Naive B cell (primary cell): ENCODE data around the gene PNLIPRP1. TPM values are rescaled to one million over a fixed set of nuclear protein-coding genes. Genes with fewer than 3 reads are reported as not detected.

Experiments
- ATAC-seq, 2 donors: fragments of 150-1000 bp; cut with Tn5 transposase; 2 replicates each; pipeline ENCODE4 v1.10.0; 2021; ENCODE audit warnings: low read depth in 2 of 2, mild to moderate bottlenecking in 2 of 2, moderate library complexity in 2 of 2
- DNase-seq: peaks from one replicate; pipeline ENCODE4 v3.0.0; 2022
- H3K27ac Mint-ChIP-seq, 6 donors: one replicate each; pipeline ENCODE4 v1.8.0; 2020 to 2022; ENCODE audit warnings: mild to moderate bottlenecking in 6 of 6, mixed read lengths in 6 of 6, moderate library complexity in 5 of 6, inconsistent platforms in 2 of 6
- H3K27me3 Mint-ChIP-seq, 3 donors: one replicate each; pipeline ENCODE4 v1.8.0; 2021 to 2022; ENCODE audit warnings: mixed read lengths in 3 of 3, mild to moderate bottlenecking in 1 of 3
- H3K36me3 Mint-ChIP-seq, 2 donors: one replicate each; pipeline ENCODE4 v1.8.0; 2020 to 2022; ENCODE audit warnings: mixed read lengths in 2 of 2, inconsistent platforms in 1 of 2, mild to moderate bottlenecking in 1 of 2
- H3K4me1 Mint-ChIP-seq, 3 donors: one replicate each; pipeline ENCODE4 v1.8.0; 2020 to 2022; ENCODE audit warnings: mixed read lengths in 3 of 3, inconsistent platforms in 1 of 3, mild to moderate bottlenecking in 1 of 3, moderate library complexity in 1 of 3
- H3K4me3 Mint-ChIP-seq, 8 donors: one replicate each; pipeline ENCODE4 v1.8.0; 2020 to 2022; ENCODE audit warnings: mild to moderate bottlenecking in 8 of 8, mixed read lengths in 8 of 8, moderate library complexity in 8 of 8, inconsistent platforms in 2 of 8
- H3K9me3 Mint-ChIP-seq, 7 donors: one replicate each; pipeline ENCODE4 v1.8.0; 2020 to 2022; ENCODE audit warnings: mixed read lengths in 7 of 7, mild to moderate bottlenecking in 5 of 7, inconsistent platforms in 2 of 7, moderate library complexity in 1 of 7
- polyA plus RNA-seq, 6 donors: library from polyadenylated mRNA; unstranded; fragments of 300-500 nt; fragmentation: Illumina TruSeq; gene quantifications; one replicate each; pipeline ENCODE4 v1.2.3, GENCODE V29; 2021; ENCODE audit warnings: low read depth in 6 of 6

The PNLIPRP1 gene
- polyA plus RNA-seq, 6 donors from 2014 or later, result not detected

DNA sequence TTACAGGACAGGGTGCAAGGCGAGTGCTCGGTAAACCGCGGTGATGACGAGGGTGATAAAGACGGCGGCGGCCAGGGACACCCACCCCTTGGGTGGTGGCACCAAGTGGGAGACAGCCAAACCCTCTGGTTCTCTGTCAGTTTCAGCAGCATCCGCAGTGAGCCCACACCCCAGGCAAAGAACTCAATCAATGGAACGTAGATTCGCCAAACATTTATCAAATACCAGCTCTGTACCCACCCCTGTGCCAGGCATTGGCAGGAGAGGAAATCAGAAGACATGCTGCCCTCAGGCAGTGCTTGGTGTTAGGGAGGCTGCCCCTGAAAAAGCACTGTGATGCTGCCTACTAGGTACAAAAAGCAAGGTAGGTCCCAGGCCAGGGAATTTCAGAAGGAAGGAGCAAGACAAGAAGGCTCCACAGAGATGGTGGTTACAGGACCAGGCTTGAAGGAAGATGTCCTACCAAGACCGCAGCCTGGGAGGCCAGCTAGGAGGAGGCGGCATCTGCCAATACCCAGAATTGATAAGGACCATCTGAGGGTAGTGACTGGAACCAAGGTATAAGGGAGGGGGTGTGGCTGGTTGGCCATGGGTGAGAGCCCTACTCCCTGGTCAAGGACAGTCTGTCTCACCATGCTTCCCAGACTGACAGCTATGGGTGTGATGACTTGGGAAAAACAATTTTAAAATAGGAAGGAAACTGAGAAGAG is 19.8 kb downstream of the PNLIPRP1 start:
- DNase-seq (no peak), ATAC-seq (no peak)
- no peak overlapping the region for H3K4me3 Mint-ChIP-seq
- peaks cover 0 to 14% (median 5%) of the 10 kb centered on the region in 7 donors for H3K9me3 Mint-ChIP-seq
- H3K4me1 Mint-ChIP-seq, result no peaks in the 10 kb centered on the region
- peak overlapping the region in 1 of 6 donors; percentile 86 for H3K27ac Mint-ChIP-seq
- no peaks in the 10 kb centered on the region for H3K36me3 Mint-ChIP-seq
- peaks cover 13 to 38% (median 34%) of the 10 kb centered on the region in 3 donors for H3K27me3 Mint-ChIP-seq

DNA sequence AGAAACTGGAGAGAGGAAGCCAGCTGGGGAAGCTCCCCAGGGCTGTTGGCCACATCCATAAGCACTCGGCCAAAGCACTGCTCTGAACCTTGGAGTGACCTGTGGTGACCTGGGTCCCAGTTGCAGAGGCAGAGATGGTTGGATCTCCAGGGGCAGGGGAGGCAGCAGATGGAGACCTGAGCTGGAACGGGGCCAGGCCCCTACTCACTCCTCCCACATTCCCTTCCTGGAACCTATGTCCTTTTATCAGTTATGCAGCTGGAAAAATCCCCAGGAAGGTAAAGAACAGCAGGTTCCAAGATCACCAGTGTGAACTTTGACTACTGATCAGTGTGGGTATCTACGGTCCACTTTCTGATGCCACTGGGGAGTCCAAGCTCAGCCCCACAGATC is 20.4 kb downstream of the PNLIPRP1 start:
- ATAC-seq, result no peak
- Mint-ChIP-seq H3K27me3 (peaks cover 15 to 32% (median 28%) of the 10 kb centered on the region in 3 donors), H3K4me3 (no peak overlapping the region), H3K36me3 (no peaks in the 10 kb centered on the region), H3K4me1 (no peaks in the 10 kb centered on the region), H3K9me3 (peaks cover 2 to 14% (median 7%) of the 10 kb centered on the region in 7 donors), H3K27ac (peak overlapping the region in 1 of 6 donors; percentile 24)
- DNase-seq, result no peak

DNA sequence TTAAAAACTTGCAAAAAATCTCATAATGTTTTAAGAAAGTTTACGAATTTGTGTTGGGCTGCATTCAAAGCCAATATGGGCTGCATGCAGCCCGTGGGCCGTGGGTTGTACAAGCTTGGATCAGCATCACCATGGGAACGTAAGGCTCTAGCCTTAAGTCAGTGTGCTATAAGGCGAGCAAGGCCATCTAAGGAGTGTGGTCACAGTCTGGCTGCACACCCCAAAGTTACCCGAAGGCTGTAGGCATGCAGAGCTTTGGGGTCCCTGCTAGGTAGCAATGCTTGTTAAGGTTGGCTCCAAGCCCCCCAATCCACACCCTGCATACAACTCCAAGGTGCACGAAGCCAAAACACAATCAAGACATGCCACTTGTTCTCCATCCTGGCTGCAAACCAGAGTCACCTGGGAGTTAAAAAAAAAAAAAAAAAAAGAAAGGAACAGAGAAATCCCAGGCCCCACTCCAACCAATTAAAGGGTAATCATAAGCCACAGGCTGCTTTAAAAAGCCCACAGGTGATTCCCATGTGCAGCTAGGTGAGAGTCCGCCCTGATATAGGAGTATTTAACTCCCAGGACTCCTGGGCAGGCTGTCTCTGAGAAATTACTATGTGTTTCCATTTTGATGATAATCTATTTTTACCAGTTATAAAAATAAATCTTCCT is 21.5 kb downstream of the PNLIPRP1 start:
- H3K4me3 Mint-ChIP-seq, result no peak overlapping the region
- ATAC-seq (no peak), DNase-seq (no peak)
- no peaks in the 10 kb centered on the region for H3K4me1 Mint-ChIP-seq
- H3K27ac Mint-ChIP-seq, result no peak overlapping the region
- H3K36me3 Mint-ChIP-seq, result no peaks in the 10 kb centered on the region
- peaks cover 2 to 14% (median 9%) of the 10 kb centered on the region in 7 donors for H3K9me3 Mint-ChIP-seq
- peaks cover 14 to 27% (median 25%) of the 10 kb centered on the region in 3 donors for H3K27me3 Mint-ChIP-seq

- Mint-ChIP-seq H3K9me3 (peaks cover 2 to 14% (median 9%) of the 10 kb centered on the region in 7 donors), H3K36me3 (no peaks in the 10 kb centered on the region), H3K4me1 (no peaks in the 10 kb centered on the region), H3K27ac (no peak overlapping the region), H3K4me3 (no peak overlapping the region), H3K27me3 (peaks cover 10 to 21% (median 21%) of the 10 kb centered on the region in 3 donors)
- DNase-seq, result no peak
- ATAC-seq, result no peak
Measured at GRCh38 chr10:116613471-116613870, 22.7 kb downstream of the PNLIPRP1 start.

GRCh38 chr10:116614796-116615195 is 24.0 kb downstream of the PNLIPRP1 start:
- ATAC-seq (no peak), DNase-seq (no peak)
- H3K36me3 Mint-ChIP-seq, result no peaks in the 10 kb centered on the region
- no peak overlapping the region for H3K4me3 Mint-ChIP-seq
- H3K4me1 Mint-ChIP-seq, result no peaks in the 10 kb centered on the region
- H3K9me3 Mint-ChIP-seq, result peaks cover 2 to 17% (median 9%) of the 10 kb centered on the region in 7 donors
- no peak overlapping the region for H3K27ac Mint-ChIP-seq
- peaks cover 5 to 13% (median 13%) of the 10 kb centered on the region in 3 donors for H3K27me3 Mint-ChIP-seq

GRCh38 chr10:116615199-116615776 is 24.5 kb downstream of the PNLIPRP1 start:
- H3K9me3 Mint-ChIP-seq, result peaks cover 2 to 17% (median 8%) of the 10 kb centered on the region in 7 donors

DNA sequence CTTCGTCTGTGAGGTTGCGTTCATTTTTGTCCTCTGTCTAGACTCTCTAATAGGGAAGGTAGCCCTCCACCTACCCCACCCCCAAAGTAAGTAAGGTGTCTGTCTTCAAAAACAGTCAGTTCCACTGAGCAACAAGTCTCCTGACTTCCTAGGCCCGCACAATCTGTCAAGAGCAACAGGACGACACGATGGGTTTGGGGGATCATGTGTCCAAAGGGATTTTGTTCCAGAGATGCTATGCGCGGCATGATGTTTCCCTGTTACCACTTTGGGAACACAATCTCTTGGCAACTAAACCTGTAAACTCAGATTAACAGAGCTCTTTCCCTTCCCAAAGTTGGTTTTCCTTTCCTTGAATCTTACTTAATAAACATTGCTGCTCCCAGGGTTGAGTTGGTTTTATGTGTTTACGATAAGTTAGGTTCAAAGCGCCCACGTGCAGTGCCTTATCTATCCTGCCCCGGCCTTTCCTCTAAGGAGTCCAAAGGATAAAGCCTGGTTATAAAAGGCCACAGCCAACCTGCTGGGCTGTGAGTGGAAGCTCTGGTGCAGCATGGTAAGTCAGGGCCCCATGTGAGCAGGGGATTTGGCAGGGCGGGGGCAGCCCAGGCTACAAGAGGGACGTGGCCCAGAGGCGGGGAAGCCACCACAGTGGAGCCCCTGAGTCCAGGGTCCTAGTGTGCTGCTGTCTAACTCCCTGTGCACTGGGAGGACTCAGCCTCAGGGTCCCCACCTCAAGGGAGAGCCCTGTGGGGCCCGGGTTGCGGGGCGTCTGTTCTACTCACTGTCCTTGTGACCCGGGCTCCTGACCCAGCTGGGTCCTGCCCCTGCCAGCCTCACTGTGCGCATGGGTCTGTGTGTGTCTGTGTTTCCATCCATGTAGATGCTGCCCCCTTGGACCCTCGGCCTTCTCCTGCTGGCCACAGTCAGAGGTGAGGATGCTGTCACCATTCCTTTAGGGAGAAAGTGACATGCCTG is 30.0 kb downstream of the PNLIPRP1 start, which contains the start of gene PNLIPRP2:
Gene PNLIPRP2 (plus strand): TSS at position 531 of the 978 bp plus-strand sequence.
- H3K4me1 Mint-ChIP-seq, result no peaks in the 10 kb centered on the region
- peaks cover under 1 to 16% (median 8%) of the 10 kb centered on the region in 3 donors for H3K27me3 Mint-ChIP-seq
- ATAC-seq (no peak), DNase-seq (no peak)
- H3K9me3 Mint-ChIP-seq, result peaks cover 0 to 18% (median 2%) of the 10 kb centered on the region in 7 donors
- no peaks in the 10 kb centered on the region for H3K36me3 Mint-ChIP-seq
- H3K4me3 Mint-ChIP-seq, result peak within 1 kb of the TSS in 1 of 8 donors; percentile 18
- H3K27ac Mint-ChIP-seq, result peak within 1 kb of the TSS in 1 of 6 donors; percentile 3

More at GRCh38 chr10:116615199-116615776, 24.5 kb downstream of the PNLIPRP1 start:
- H3K27ac Mint-ChIP-seq, result no peak overlapping the region
- no peaks in the 10 kb centered on the region for H3K4me1 Mint-ChIP-seq
- no peak overlapping the region for H3K4me3 Mint-ChIP-seq
- ATAC-seq (no peak), DNase-seq (no peak)
- peaks cover 5 to 8% (median 8%) of the 10 kb centered on the region in 3 donors for H3K27me3 Mint-ChIP-seq
- H3K36me3 Mint-ChIP-seq, result no peaks in the 10 kb centered on the region

- peaks cover 0 to 13% (median 0%) of the 10 kb centered on the region in 7 donors for H3K9me3 Mint-ChIP-seq
- no peaks in the 10 kb centered on the region for H3K4me1 Mint-ChIP-seq
- no peaks in the 10 kb centered on the region for H3K36me3 Mint-ChIP-seq
- no peak overlapping the region for H3K4me3 Mint-ChIP-seq
- DNase-seq (no peak), ATAC-seq (no peak)
- H3K27me3 Mint-ChIP-seq, result peaks cover 7 to 18% (median 16%) of the 10 kb centered on the region in 3 donors
- no peak overlapping the region for H3K27ac Mint-ChIP-seq
Measured at GRCh38 chr10:116621476-116621875, 30.7 kb downstream of the PNLIPRP1 start.

- H3K27me3 Mint-ChIP-seq, result peaks cover 13 to 21% (median 19%) of the 10 kb centered on the region in 3 donors
Measured at GRCh38 chr10:116621934-116622655, 31.3 kb downstream of the PNLIPRP1 start.

GRCh38 chr10:116625845-116626244 is 35.1 kb downstream of the PNLIPRP1 start:
- Mint-ChIP-seq H3K27ac (no peak overlapping the region), H3K27me3 (peaks cover 16 to 37% (median 25%) of the 10 kb centered on the region in 3 donors)

More at GRCh38 chr10:116621934-116622655, 31.3 kb downstream of the PNLIPRP1 start:
- Mint-ChIP-seq H3K27ac (no peak overlapping the region), H3K4me1 (no peaks in the 10 kb centered on the region), H3K36me3 (no peaks in the 10 kb centered on the region), H3K9me3 (peaks cover 0 to 13% (median 0%) of the 10 kb centered on the region in 7 donors), H3K4me3 (no peak overlapping the region)
- no peak for ATAC-seq
- DNase-seq, result no peak

GRCh38 chr10:116626815-116627214 is 36.1 kb downstream of the PNLIPRP1 start:
- H3K27me3 Mint-ChIP-seq, result peaks cover 16 to 37% (median 25%) of the 10 kb centered on the region in 3 donors
- H3K9me3 Mint-ChIP-seq, result peaks cover 0 to 8% (median 1%) of the 10 kb centered on the region in 7 donors
- no peaks in the 10 kb centered on the region for H3K36me3 Mint-ChIP-seq
- H3K4me3 Mint-ChIP-seq, result no peak overlapping the region
- ATAC-seq (no peak), DNase-seq (no peak)
- H3K4me1 Mint-ChIP-seq, result no peaks in the 10 kb centered on the region
- no peak overlapping the region for H3K27ac Mint-ChIP-seq

More at GRCh38 chr10:116625845-116626244, 35.1 kb downstream of the PNLIPRP1 start:
- no peak overlapping the region for H3K4me3 Mint-ChIP-seq
- H3K36me3 Mint-ChIP-seq, result no peaks in the 10 kb centered on the region
- no peak for DNase-seq
- no peak for ATAC-seq
- no peaks in the 10 kb centered on the region for H3K4me1 Mint-ChIP-seq
- H3K9me3 Mint-ChIP-seq, result peaks cover 0 to 9% (median under 1%) of the 10 kb centered on the region in 7 donors

DNA sequence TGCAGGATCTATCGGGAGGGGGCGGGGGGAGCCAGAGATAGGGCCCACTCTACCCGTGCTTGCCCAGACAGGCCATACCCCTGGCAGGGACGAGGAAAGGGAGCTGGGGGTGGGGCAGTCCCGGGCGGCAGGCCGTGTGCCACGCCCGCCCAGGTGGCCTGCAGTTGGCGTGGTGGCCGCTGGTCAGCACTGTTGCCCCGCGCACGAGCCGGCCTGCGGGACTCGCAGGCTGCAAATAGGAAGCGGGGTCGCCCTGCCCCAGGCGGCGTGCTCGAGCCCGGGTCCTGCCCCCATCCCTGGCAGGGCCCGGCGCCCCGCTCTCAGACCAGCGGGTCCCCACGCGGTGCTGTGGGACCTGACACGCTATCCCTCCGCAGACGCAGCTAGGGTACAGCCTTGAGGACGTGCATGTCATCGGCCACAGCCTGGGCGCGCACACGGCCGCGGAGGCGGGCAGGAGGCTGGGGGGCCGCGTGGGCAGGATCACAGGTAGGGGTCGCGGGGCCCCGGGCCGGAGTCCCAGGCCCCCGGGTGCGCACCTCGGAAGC is 36.7 kb downstream of the PNLIPRP1 start:
- Mint-ChIP-seq H3K36me3 (no peaks in the 10 kb centered on the region), H3K9me3 (peaks cover 0 to 2% (median 1%) of the 10 kb centered on the region in 7 donors), H3K4me1 (no peaks in the 10 kb centered on the region), H3K27ac (no peak overlapping the region), H3K4me3 (no peak overlapping the region), H3K27me3 (peaks cover 16 to 33% (median 23%) of the 10 kb centered on the region in 3 donors)
- no peak for DNase-seq
- ATAC-seq, result no peak
